HepG2 (cell line): ENCODE measurements around the gene IL3RA. TPM values are rescaled to one million over a fixed set of nuclear protein-coding genes. Genes with fewer than 3 reads are reported as not detected.
A peak's percentile ranks its signal among the peaks of the same experiment; 100 is the strongest.

Experiments
- BCLAF1 ChIP-seq: fragments of 450-650 bp; IDR thresholded peaks from 2 replicates; pipeline ENCODE4 v1.6.1; 2017; ENCODE audit warnings: mild to moderate bottlenecking
- CBX5 ChIP-seq: sonication (generic); formaldehyde crosslinking; IDR thresholded peaks from 2 replicates; pipeline ENCODE4 v1.4.0; 2020; ENCODE audit warnings: missing genetic modification reagents, borderline replicate concordance
- CREM ChIP-seq, 2 experiments: sonication (generic) in 1 of 2; formaldehyde crosslinking in 1 of 2; IDR thresholded peaks; 2 replicates each; pipeline versions ENCODE4 v1.4.0 to v1.6.1; 2016 to 2020; ENCODE audit warnings: antibody characterized with exemption in 1 of 2, mild to moderate bottlenecking in 1 of 2, missing genetic modification reagents in 1 of 2
- ELF1 ChIP-seq: sonication (generic); formaldehyde crosslinking; IDR thresholded peaks from 2 replicates; pipeline ENCODE4 v1.4.0; 2020; ENCODE audit warnings: missing genetic modification reagents
- HHEX ChIP-seq: IDR thresholded peaks from 2 replicates; pipeline ENCODE4 v1.6.1; 2016; ENCODE audit warnings: control low read depth
- KLF6 ChIP-seq: IDR thresholded peaks from 2 replicates; pipeline ENCODE4 v1.8.0; 2016; ENCODE audit warnings: missing biosample characterization, missing genetic modification reagents
- MAFK ChIP-seq, 2 experiments: IDR thresholded peaks in 1 of 2; conservative IDR thresholded peaks in 1 of 2; 2 replicates each; pipeline ENCODE4 v1.6.1; 2011; ENCODE audit warnings: improper control_type of control experiment in 2 of 2, low read length in 2 of 2
- PHF21A ChIP-seq: sonication (generic); formaldehyde crosslinking; IDR thresholded peaks from 2 replicates; pipeline ENCODE4 v1.5.0; 2020; ENCODE audit warnings: mild to moderate bottlenecking, missing genetic modification reagents
- PLSCR1 ChIP-seq: sonication (generic); formaldehyde crosslinking; IDR thresholded peaks from 2 replicates; pipeline ENCODE4 v1.5.0; 2020; ENCODE audit warnings: missing genetic modification reagents, mild to moderate bottlenecking, borderline replicate concordance
- SMAD1 ChIP-seq: sonication (generic); formaldehyde crosslinking; IDR thresholded peaks from 2 replicates; pipeline ENCODE4 v1.4.0; 2020; ENCODE audit warnings: missing genetic modification reagents, low read depth, mild to moderate bottlenecking, borderline replicate concordance
- SRSF1 ChIP-seq: fragments of 200-400 bp; formaldehyde crosslinking; optimal IDR thresholded peaks from 2 replicates; pipeline ENCODE3; 2017; ENCODE audit warnings: mild to moderate bottlenecking, low read depth, low read length, moderate library complexity
- SYNCRIP ChIP-seq: fragments of 200-400 bp; formaldehyde crosslinking; IDR thresholded peaks from 2 replicates; pipeline ENCODE4 v1.6.1; 2018; ENCODE audit warnings: mild to moderate bottlenecking, low read depth, low read length; ENCODE audit not compliant: insufficient read depth
- TIGD3 ChIP-seq: sonication (generic); formaldehyde crosslinking; IDR thresholded peaks from 2 replicates; pipeline ENCODE4 v1.5.1; 2020; ENCODE audit warnings: mild to moderate bottlenecking, missing genetic modification reagents, borderline replicate concordance
- TOPORS ChIP-seq: sonication (generic); formaldehyde crosslinking; IDR thresholded peaks from 2 replicates; pipeline ENCODE4 v1.8.0; 2023; ENCODE audit warnings: mild to moderate bottlenecking, missing genetic modification reagents
- ZBTB44 ChIP-seq: sonication (generic); formaldehyde crosslinking; IDR thresholded peaks from 2 replicates; pipeline ENCODE4 v1.4.0; 2020; ENCODE audit warnings: missing genetic modification reagents
- ZNF3 ChIP-seq: IDR thresholded peaks from 2 replicates; pipeline ENCODE4 v1.7.0; 2017; ENCODE audit warnings: inconsistent platforms
- ZNF781 ChIP-seq: sonication (generic); formaldehyde crosslinking; IDR thresholded peaks from 2 replicates; pipeline ENCODE4 v1.5.1; 2020; ENCODE audit warnings: borderline replicate concordance, mild to moderate bottlenecking, missing genetic modification reagents; ENCODE audit errors: not compliant biosample characterization
- polyA plus RNA-seq, 8 experiments: library from polyadenylated mRNA; depleted of rRNA in 3 of 8; stranded (reverse) in 7 of 8; unstranded in 1 of 8; fragments of >200 nt; fragmentation: Illumina TruSeq in 4 of 8; extraction: Trizol in 4 of 8; gene quantifications; 2 replicates each; pipeline versions ENCODE4 v1.2.1 to v1.2.3, GENCODE V29; 2011 to 2016; ENCODE audit warnings: low read depth in 4 of 8, missing spikeins in 1 of 8, mixed read lengths in 1 of 8; ENCODE audit not compliant: insufficient read depth in 1 of 8
- total RNA-seq, 5 experiments: library from RNA; depleted of rRNA; stranded (reverse); fragments of >200 nt; fragmentation: Illumina TruSeq; extraction: Trizol; gene quantifications; 2 replicates each; pipeline ENCODE4 v1.2.3, GENCODE V29; 2016; ENCODE audit warnings: low read depth in 1 of 5
- TF ChIP-seq, protein P1 (sequence below): IDR thresholded peaks from 2 replicates; pipeline ENCODE4 v1.6.1; 2016; ENCODE audit warnings: missing compliant biosample characterization, missing genetic modification reagents, borderline replicate concordance
- TF ChIP-seq, protein P2 (sequence below): IDR thresholded peaks from 2 replicates; pipeline ENCODE4 v1.6.1; 2016; ENCODE audit warnings: low read depth

The IL3RA gene
- total and polyA plus RNA-seq, 2 of the 13 experiments (the other 11 are each of a cell fraction or from before 2014, with no cell fraction given), result not detected

DNA sequence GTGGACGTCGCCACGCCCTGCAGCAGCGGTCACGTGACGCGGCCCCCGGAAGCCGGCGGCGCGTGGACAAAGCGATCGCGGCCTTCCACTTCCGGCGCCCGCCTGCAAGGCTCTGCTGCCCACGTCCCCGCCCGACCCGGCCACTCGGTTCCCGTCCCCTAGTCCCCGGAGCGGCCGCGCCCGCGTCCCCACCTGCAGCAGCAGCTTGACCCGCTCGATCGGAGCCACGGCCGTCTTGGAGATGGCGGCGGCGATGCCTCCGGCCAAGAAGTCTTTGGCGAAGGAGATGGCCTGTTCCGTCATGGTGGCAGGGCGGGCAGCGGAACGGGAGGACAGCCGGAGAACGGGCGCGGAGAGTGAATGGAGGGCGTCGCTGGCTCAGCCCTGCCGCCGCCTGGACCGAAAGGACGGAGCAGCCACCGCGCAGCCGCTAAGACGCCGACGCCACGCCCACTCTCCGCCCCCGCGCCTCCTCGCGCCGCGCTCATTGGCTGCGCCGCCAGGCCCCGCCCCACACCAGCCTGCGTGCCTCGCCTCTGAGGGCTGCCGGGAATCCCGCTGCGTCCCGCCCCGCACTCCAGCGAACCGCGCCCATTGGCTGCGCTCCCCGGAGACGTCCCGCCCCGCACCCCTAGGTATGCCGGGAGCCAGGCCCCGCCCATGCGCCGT lies 55.3 kb downstream of the IL3RA start, which contains the start of gene SLC25A6 (continued):
- TF ChIP-seq SRSF1 (peak; percentile 60), KLF6 (CRISPR knock-in tag) (no peak), HHEX (CRISPR knock-in tag) (no peak), CREM (IDR thresholded peaks at IDR 0.05) (no peak), CREM (CRISPR knock-in tag; IDR thresholded peaks at IDR 0.05) (no peak), ZNF781 (CRISPR knock-in tag) (peak; percentile 29), CBX5 (no peak), PLSCR1 (CRISPR knock-in tag) (no peak), ZNF3 (no peak), TOPORS (0 out of 2 replicates have a peak, but pooled peaks have one; percentile 65), TIGD3 (CRISPR knock-in tag) (no peak), SMAD1 (CRISPR knock-in tag) (no peak), MAFK (conservative IDR thresholded peaks at IDR 0.05 in 1 of 2, IDR thresholded peaks at IDR 0.05 in 1 of 2; ENCODE audit: low read length in 2 of 2) (no peak), BCLAF1 (no peak), PHF21A (no peak; the same call in 1 of the 2 replicates), ELF1 (peak; percentile 34), ZBTB44 (CRISPR knock-in tag) (no peak), SYNCRIP (no peak)
- TF ChIP-seq, protein P1, sequence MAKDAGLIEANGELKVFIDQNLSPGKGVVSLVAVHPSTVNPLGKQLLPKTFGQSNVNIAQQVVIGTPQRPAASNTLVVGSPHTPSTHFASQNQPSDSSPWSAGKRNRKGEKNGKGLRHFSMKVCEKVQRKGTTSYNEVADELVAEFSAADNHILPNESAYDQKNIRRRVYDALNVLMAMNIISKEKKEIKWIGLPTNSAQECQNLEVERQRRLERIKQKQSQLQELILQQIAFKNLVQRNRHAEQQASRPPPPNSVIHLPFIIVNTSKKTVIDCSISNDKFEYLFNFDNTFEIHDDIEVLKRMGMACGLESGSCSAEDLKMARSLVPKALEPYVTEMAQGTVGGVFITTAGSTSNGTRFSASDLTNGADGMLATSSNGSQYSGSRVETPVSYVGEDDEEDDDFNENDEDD, result no peak; the same call in 1 of the 2 replicates
- TF ChIP-seq, protein P2, sequence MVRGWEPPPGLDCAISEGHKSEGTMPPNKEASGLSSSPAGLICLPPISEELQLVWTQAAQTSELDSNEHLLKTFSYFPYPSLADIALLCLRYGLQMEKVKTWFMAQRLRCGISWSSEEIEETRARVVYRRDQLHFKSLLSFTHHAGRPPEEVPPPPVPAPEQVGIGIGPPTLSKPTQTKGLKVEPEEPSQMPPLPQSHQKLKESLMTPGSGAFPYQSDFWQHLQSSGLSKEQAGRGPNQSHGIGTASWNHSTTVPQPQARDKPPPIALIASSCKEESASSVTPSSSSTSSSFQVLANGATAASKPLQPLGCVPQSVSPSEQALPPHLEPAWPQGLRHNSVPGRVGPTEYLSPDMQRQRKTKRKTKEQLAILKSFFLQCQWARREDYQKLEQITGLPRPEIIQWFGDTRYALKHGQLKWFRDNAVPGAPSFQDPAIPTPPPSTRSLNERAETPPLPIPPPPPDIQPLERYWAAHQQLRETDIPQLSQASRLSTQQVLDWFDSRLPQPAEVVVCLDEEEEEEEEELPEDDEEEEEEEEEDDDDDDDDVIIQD, result no peak
